Fibroblast of lung (primary cell): ENCODE measurements around the gene MAN2C1. TPM values are rescaled to one million over a fixed set of nuclear protein-coding genes. Genes with fewer than 3 reads are reported as not detected.
"Not testable (repeated sequence)": the region's sequence is repeated elsewhere in the genome, so short reads cannot be mapped to it uniquely, and the experiment has no call there.

Source experiments
- DNase-seq, 2 donors: peaks; one replicate each; pipeline versions ENCODE4 v3.0.0 to v3.0.0-alpha.2; 2010; ENCODE audit warnings: low read depth in 2 of 2
- H2AFZ ChIP-seq: 2 replicates; pipeline ENCODE4 v1.5.1; 2012; ENCODE audit warnings: low read length, control low read depth, inconsistent platforms
- H3K27ac ChIP-seq: 2 replicates; pipeline ENCODE4 v1.5.1; 2011; ENCODE audit warnings: low read length, control low read depth; ENCODE audit not compliant: insufficient read depth
- H3K27me3 ChIP-seq: 2 replicates; pipeline ENCODE4 v1.5.1; 2011; ENCODE audit warnings: mild to moderate bottlenecking, low read length; ENCODE audit not compliant: control insufficient read depth, insufficient read depth
- H3K36me3 ChIP-seq: 2 replicates; pipeline ENCODE4 v1.5.1; 2011; ENCODE audit warnings: low read length; ENCODE audit not compliant: control insufficient read depth, insufficient read depth
- H3K4me1 ChIP-seq: 2 replicates; pipeline ENCODE4 v1.5.1; 2011; ENCODE audit warnings: low read length; ENCODE audit not compliant: control insufficient read depth, insufficient read depth; ENCODE audit errors: extremely low read depth
- H3K4me2 ChIP-seq: 2 replicates; pipeline ENCODE4 v1.5.1; 2011; ENCODE audit warnings: low read length, control low read depth; ENCODE audit not compliant: insufficient read depth; ENCODE audit errors: extremely low read depth
- H3K4me3 ChIP-seq, 4 experiments: fragments of 200-600 bp in 1 of 4; sonication (generic) in 1 of 4; replicated peaks in 1 of 4; 2 replicates each; pipeline ENCODE4 v1.5.1; 2011 to 2016; ENCODE audit warnings: low read length in 4 of 4, low read depth in 3 of 4, mild to moderate bottlenecking in 3 of 4, control low read depth in 2 of 4, inconsistent platforms in 1 of 4, mixed read lengths in 1 of 4; ENCODE audit not compliant: insufficient read depth in 1 of 4; ENCODE audit errors: control extremely low read depth in 1 of 4
- H3K79me2 ChIP-seq: 2 replicates; pipeline ENCODE4 v1.5.1; 2012; ENCODE audit warnings: mild to moderate bottlenecking, low read length, inconsistent platforms; ENCODE audit not compliant: control insufficient read depth, insufficient read depth
- H3K9ac ChIP-seq: 2 replicates; pipeline ENCODE4 v1.5.1; 2011; ENCODE audit warnings: mild to moderate bottlenecking, low read length, control low read depth; ENCODE audit not compliant: insufficient read depth
- H3K9me3 ChIP-seq: 2 replicates; pipeline ENCODE4 v1.5.1; 2012; ENCODE audit warnings: low read depth, low read length; ENCODE audit not compliant: control insufficient read depth, insufficient read depth
- H4K20me1 ChIP-seq: 2 replicates; pipeline ENCODE4 v1.5.1; 2011; ENCODE audit warnings: low read length; ENCODE audit not compliant: control insufficient read depth, insufficient read depth; ENCODE audit errors: extremely low read depth
- EZH2 ChIP-seq: IDR thresholded peaks from 2 replicates; pipeline ENCODE4 v1.5.1; 2012; ENCODE audit warnings: low read length, control low read depth, mild to moderate bottlenecking; ENCODE audit errors: missing control alignments
- polyA plus RNA-seq, 2 donors: library from polyadenylated mRNA; depleted of rRNA in 1 of 2; stranded (reverse) in 1 of 2; unstranded in 1 of 2; fragments of >200 nt; gene quantifications; 2 replicates each; pipeline ENCODE4 v1.2.1, GENCODE V29; 2011 to 2012; ENCODE audit warnings: missing spikeins in 1 of 2
- total RNA-seq: library from RNA; depleted of rRNA; stranded (reverse); fragments of >200 nt; gene quantifications from 2 replicates; pipeline ENCODE4 v1.2.1, GENCODE V29; 2014
- TF ChIP-seq, protein P1 (sequence below), 2 donors: IDR thresholded peaks in 1 of 2; conservative IDR thresholded peaks in 1 of 2; 1 replicate in 1 of 2; 2 replicates in 1 of 2; pipeline ENCODE4 v1.5.1; 2011 to 2012; ENCODE audit warnings: low read length in 2 of 2, control low read depth in 1 of 2, inconsistent platforms in 1 of 2, low read depth in 1 of 2, mild to moderate bottlenecking in 1 of 2

The MAN2C1 gene
- total and polyA plus RNA-seq, 2 donors (not counting 1 experiment from before 2014, with no cell fraction given) = 40.6 to 124 TPM

DNA sequence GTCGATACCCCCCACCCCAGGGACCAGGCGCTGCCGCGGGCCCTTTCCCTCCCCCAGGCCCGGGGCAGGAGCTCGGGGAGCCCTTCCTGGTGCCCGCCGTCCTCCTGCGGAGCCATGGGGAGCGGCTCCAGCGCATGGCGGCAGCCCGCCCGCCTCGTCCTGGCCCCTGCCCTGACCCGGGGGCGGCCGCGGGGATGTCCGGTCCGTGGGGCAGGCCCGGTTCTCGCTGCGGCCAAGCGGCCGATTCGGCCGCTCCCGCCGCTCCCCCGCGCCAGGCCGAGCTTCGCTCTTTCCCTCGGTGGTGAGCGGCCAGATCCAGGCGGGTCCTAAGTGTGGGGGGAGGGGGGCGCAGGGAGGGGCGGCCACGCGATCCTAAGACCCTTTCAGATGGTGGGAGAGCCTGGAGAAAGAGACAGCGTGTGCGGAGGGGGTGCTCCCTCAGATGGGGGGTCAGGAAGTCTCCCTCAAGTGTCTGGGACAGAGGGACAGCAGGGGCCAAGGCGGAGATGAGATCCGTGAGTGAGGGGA lies 20.3 kb downstream of the MAN2C1 start:
- Histone ChIP-seq H3K79me2 (no peaks in the 10 kb centered on the region), H3K4me1 (no peaks in the 10 kb centered on the region), H4K20me1 (no peaks in the 10 kb centered on the region), H3K9ac (peak overlapping the region; percentile 50), H3K36me3 (no peaks in the 10 kb centered on the region), H3K9me3 (no peaks in the 10 kb centered on the region), H3K27ac (no peak overlapping the region), H2AFZ (peak overlapping the region; percentile 59), H3K4me3 (peak overlapping the region; percentile 56 to 79 (median 72)), H3K27me3 (peaks cover 5% of the 10 kb centered on the region), H3K4me2 (peak overlapping the region; percentile 93)
- TF ChIP-seq, protein P1, sequence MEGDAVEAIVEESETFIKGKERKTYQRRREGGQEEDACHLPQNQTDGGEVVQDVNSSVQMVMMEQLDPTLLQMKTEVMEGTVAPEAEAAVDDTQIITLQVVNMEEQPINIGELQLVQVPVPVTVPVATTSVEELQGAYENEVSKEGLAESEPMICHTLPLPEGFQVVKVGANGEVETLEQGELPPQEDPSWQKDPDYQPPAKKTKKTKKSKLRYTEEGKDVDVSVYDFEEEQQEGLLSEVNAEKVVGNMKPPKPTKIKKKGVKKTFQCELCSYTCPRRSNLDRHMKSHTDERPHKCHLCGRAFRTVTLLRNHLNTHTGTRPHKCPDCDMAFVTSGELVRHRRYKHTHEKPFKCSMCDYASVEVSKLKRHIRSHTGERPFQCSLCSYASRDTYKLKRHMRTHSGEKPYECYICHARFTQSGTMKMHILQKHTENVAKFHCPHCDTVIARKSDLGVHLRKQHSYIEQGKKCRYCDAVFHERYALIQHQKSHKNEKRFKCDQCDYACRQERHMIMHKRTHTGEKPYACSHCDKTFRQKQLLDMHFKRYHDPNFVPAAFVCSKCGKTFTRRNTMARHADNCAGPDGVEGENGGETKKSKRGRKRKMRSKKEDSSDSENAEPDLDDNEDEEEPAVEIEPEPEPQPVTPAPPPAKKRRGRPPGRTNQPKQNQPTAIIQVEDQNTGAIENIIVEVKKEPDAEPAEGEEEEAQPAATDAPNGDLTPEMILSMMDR (conservative IDR thresholded peaks at IDR 0.05 in 1 of 2, IDR thresholded peaks at IDR 0.05 in 1 of 2; ENCODE audit: low read depth in 1 of 2, low read length in 2 of 2) = no peak
- no peak for TF ChIP-seq EZH2
- DNase-seq = no peak

DNA sequence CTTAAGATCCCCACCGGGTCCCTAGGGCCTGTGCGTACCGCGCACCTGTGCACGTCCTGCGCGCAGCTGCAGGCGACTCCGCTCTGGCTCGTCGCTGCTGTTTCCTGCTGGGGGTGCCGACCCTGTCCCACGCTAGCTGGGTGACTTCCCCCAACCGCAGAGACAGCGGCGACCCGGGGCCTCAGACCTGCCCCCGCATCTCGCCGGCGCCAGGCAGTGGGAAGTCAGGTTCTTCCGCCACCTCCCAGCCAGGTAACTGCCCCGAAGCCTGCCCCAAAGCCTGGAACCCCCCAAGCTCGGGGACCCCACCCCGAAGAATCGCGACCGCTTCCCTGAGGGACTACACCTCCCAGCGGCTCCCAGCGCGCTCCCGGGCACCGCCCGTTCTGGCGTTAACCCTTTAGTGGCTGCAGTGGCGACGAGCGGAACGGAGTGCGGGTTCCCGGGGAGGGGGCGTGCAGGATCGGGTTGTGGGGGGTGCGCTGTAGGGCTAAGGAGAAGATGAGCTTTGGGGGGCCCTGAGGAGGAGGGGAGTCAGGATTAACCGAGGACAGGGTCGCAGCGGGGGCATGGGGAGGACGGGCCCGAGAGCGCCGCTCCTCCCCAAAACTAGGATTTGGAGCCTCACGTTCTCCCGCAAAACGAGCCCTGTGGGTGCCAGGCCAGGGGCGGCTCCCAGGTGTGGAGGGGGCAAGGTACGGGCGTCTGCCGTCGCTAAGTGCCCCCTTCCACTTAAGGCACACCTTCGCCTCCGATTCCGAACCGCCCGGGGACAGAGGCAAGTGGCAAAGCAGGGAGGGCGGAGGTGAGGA lies 21.0 kb downstream of the MAN2C1 start:
- H3K36me3 ChIP-seq = no peaks in the 10 kb centered on the region
- H3K79me2 ChIP-seq = no peaks in the 10 kb centered on the region
- peaks cover 5% of the 10 kb centered on the region for H3K27me3 ChIP-seq
- H3K4me3 ChIP-seq = peak overlapping the region; percentile 56 to 79 (median 72)
- peak in 1 of 2 donors; percentile 34 for DNase-seq
- H3K4me1 ChIP-seq = no peaks in the 10 kb centered on the region
- no peaks in the 10 kb centered on the region for H4K20me1 ChIP-seq
- no peaks in the 10 kb centered on the region for H3K9me3 ChIP-seq
- TF ChIP-seq, protein P1 (conservative IDR thresholded peaks at IDR 0.05 in 1 of 2, IDR thresholded peaks at IDR 0.05 in 1 of 2; ENCODE audit: low read depth in 1 of 2, low read length in 2 of 2) = no peak
- no peak for TF ChIP-seq EZH2
- H3K27ac ChIP-seq = no peak overlapping the region
- H3K4me2 ChIP-seq = peak overlapping the region; percentile 93
- peak overlapping the region; percentile 59 for H2AFZ ChIP-seq
- H3K9ac ChIP-seq = peak overlapping the region; percentile 50

DNA sequence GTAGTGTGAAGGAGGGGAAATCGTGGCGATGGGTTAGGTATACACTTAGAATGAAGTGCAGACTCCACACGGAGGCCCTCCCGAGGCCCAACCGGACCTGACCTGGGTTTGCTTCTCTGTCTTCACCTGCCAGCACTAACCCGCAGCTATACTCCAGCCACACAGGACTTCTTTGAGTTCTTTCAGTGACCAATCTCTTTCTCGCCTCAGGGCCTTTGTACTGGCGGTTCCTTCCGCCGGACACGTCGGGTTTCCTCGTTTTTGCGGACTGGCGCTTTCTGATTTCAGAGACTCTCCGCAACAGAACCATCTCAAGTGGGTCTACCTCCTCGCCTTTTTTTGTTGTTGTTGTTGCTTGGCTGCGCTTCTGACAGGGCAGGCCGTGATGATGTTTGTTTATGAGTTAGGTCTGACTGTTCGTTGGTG lies 21.6 kb downstream of the MAN2C1 start, which contains the start of gene NEIL1:
Gene NEIL1 (plus strand): TSS at position 244 of the 426 bp plus-strand sequence. CDS start 1,867 bp downstream, outside the sequence.
- H3K9ac ChIP-seq = peak within 1 kb of the TSS; percentile 50
- H3K27ac ChIP-seq = no peak within 1 kb of the TSS
- no peaks in the 10 kb centered on the region for H3K9me3 ChIP-seq
- DNase-seq = peak in 1 of 2 donors; percentile 18
- no peaks in the 10 kb centered on the region for H3K36me3 ChIP-seq
- peak within 1 kb of the TSS; percentile 93 for H3K4me2 ChIP-seq
- H3K27me3 ChIP-seq = peaks cover 5% of the 10 kb centered on the region
- no peaks in the 10 kb centered on the region for H3K4me1 ChIP-seq
- TF ChIP-seq, protein P1 (conservative IDR thresholded peaks at IDR 0.05 in 1 of 2, IDR thresholded peaks at IDR 0.05 in 1 of 2; ENCODE audit: low read depth in 1 of 2, low read length in 2 of 2) = no peak
- TF ChIP-seq EZH2 = no peak
- H3K79me2 ChIP-seq = no peaks in the 10 kb centered on the region
- peak within 1 kb of the TSS; percentile 59 for H2AFZ ChIP-seq
- peak within 1 kb of the TSS; percentile 56 to 79 (median 72) for H3K4me3 ChIP-seq
- no peaks in the 10 kb centered on the region for H4K20me1 ChIP-seq

DNA sequence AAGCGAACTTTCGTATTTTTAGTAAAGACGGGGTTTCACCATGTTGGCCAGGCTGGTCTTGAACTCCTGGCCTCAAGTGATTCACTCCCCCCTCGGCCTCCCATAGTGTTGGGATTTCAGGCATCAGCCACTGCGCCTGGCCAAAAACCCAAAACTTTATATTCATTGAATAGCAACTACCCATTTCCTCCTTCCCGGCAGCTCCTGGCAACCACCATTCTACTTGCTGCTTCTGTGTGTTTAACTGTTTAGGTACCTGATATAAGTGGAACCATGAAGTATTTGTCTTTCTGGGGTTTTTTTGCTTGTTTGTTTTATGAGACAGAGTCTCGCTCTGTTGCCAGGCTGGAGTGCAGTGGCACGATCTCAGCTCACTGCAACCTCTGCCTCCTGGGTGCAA lies 24.5 kb downstream of the MAN2C1 start:
- not testable (repeated sequence) for H3K27ac ChIP-seq

More for the DNA sequence above, 24.5 kb downstream of the MAN2C1 start:
- H2AFZ ChIP-seq, H3K4me2 ChIP-seq, H3K4me1 ChIP-seq, H4K20me1 ChIP-seq, H3K9me3 ChIP-seq, H3K9ac ChIP-seq, H3K27me3 ChIP-seq, H3K36me3 ChIP-seq, DNase-seq, H3K4me3 ChIP-seq, H3K79me2 ChIP-seq: not testable (repeated sequence)
